ENCODE data around the gene NDUFAF5. TPM values are rescaled to one million over a fixed set of nuclear protein-coding genes. Genes with fewer than 3 reads are reported as not detected.

Gene NDUFAF5
- total and polyA plus RNA-seq, 2 of the 8 experiments (the other 6 are each of a cell fraction or from before 2014, with no cell fraction given), result 11.8 to 32.3 TPM

DNA sequence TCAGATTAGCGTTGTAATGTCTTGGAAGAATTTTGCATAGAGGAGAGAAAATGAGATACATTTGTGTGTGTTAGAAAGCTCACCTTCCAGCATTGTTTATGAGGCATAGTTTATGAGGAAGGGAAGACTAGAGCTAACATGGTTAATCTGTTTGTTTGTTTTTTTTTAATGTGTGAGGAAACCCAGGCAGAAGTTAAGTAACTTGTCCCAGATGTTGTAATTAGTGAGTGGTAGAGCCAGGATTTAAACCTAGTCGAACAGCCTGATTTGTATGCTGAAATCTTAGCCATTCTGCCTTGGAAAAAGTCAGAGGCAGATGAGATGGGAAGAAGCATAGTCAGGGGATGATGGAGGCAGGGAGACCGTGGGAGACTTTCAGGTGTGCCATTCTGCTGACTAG is 29.1 kb downstream of the NDUFAF5 start (continued):
- TF ChIP-seq, protein P1, sequence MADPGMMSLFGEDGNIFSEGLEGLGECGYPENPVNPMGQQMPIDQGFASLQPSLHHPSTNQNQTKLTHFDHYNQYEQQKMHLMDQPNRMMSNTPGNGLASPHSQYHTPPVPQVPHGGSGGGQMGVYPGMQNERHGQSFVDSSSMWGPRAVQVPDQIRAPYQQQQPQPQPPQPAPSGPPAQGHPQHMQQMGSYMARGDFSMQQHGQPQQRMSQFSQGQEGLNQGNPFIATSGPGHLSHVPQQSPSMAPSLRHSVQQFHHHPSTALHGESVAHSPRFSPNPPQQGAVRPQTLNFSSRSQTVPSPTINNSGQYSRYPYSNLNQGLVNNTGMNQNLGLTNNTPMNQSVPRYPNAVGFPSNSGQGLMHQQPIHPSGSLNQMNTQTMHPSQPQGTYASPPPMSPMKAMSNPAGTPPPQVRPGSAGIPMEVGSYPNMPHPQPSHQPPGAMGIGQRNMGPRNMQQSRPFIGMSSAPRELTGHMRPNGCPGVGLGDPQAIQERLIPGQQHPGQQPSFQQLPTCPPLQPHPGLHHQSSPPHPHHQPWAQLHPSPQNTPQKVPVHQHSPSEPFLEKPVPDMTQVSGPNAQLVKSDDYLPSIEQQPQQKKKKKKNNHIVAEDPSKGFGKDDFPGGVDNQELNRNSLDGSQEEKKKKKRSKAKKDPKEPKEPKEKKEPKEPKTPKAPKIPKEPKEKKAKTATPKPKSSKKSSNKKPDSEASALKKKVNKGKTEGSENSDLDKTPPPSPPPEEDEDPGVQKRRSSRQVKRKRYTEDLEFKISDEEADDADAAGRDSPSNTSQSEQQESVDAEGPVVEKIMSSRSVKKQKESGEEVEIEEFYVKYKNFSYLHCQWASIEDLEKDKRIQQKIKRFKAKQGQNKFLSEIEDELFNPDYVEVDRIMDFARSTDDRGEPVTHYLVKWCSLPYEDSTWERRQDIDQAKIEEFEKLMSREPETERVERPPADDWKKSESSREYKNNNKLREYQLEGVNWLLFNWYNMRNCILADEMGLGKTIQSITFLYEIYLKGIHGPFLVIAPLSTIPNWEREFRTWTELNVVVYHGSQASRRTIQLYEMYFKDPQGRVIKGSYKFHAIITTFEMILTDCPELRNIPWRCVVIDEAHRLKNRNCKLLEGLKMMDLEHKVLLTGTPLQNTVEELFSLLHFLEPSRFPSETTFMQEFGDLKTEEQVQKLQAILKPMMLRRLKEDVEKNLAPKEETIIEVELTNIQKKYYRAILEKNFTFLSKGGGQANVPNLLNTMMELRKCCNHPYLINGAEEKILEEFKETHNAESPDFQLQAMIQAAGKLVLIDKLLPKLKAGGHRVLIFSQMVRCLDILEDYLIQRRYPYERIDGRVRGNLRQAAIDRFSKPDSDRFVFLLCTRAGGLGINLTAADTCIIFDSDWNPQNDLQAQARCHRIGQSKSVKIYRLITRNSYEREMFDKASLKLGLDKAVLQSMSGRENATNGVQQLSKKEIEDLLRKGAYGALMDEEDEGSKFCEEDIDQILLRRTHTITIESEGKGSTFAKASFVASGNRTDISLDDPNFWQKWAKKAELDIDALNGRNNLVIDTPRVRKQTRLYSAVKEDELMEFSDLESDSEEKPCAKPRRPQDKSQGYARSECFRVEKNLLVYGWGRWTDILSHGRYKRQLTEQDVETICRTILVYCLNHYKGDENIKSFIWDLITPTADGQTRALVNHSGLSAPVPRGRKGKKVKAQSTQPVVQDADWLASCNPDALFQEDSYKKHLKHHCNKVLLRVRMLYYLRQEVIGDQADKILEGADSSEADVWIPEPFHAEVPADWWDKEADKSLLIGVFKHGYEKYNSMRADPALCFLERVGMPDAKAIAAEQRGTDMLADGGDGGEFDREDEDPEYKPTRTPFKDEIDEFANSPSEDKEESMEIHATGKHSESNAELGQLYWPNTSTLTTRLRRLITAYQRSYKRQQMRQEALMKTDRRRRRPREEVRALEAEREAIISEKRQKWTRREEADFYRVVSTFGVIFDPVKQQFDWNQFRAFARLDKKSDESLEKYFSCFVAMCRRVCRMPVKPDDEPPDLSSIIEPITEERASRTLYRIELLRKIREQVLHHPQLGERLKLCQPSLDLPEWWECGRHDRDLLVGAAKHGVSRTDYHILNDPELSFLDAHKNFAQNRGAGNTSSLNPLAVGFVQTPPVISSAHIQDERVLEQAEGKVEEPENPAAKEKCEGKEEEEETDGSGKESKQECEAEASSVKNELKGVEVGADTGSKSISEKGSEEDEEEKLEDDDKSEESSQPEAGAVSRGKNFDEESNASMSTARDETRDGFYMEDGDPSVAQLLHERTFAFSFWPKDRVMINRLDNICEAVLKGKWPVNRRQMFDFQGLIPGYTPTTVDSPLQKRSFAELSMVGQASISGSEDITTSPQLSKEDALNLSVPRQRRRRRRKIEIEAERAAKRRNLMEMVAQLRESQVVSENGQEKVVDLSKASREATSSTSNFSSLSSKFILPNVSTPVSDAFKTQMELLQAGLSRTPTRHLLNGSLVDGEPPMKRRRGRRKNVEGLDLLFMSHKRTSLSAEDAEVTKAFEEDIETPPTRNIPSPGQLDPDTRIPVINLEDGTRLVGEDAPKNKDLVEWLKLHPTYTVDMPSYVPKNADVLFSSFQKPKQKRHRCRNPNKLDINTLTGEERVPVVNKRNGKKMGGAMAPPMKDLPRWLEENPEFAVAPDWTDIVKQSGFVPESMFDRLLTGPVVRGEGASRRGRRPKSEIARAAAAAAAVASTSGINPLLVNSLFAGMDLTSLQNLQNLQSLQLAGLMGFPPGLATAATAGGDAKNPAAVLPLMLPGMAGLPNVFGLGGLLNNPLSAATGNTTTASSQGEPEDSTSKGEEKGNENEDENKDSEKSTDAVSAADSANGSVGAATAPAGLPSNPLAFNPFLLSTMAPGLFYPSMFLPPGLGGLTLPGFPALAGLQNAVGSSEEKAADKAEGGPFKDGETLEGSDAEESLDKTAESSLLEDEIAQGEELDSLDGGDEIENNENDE (IDR thresholded peaks at IDR 0.05; ENCODE audit: insufficient replicate concordance, low read length), result no peak
- no peak for TF ChIP-seq EP300 (IDR thresholded peaks at IDR 0.05; ENCODE audit: borderline replicate concordance in 1 of 2, low read depth in 2 of 2, low read length in 2 of 2)
